ENCODE measurements around the gene MRPS6. TPM values are rescaled to one million over a fixed set of nuclear protein-coding genes. Genes with fewer than 3 reads are reported as not detected.

The MRPS6 gene
- total and polyA plus RNA-seq, 10 of the 15 experiments (the other 5 are each of a cell fraction or from before 2014, with no cell fraction given): 32.5 to 232 (median 90.3) TPM

- TF ChIP-seq USF2 (IDR thresholded peaks at IDR 0.05; ENCODE audit: borderline replicate concordance, low read depth, low read length) (no peak), NFYB (IDR thresholded peaks at IDR 0.05; ENCODE audit: insufficient read depth, low read depth, low read length) (no peak), BCLAF1 (IDR thresholded peaks at IDR 0.05) (no peak)
Measured at GRCh38 chr21:34177919-34178567, 104.7 kb downstream of the MRPS6 start (continued).

DNA sequence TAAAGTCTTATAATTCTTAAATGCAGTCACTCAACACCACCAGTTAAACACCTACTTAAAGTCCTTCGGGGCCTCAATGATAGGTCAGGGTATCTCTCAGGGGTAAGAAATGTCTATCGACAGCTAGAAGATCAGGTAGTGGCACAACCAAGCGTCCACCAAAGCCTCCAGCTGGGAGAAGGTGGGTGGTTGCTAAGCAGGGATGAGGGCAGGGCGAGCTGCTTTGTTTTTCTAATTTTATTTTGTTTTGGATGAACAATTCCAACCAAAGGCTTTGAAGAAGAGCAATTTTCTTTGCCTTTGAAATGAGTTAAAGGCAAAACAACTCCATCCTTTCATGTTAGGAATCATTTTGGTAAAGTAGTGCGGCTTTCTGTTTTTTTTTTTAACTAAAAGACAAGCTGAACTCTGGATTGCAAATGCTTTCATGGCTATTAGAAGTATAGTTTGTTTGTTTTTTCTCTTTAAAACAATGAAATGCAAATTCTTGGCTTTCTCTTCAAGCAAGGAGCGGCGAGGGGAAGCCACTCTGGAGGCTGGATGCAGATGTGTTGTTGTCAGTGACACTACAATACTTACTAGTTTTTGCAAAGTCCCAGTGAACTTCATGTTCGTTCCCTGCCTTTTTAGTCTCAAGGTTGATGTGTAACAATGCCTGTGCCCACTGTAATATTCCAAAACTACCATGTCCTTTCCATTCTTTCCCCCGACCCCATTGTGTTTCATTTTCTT lies 106.0 kb downstream of the MRPS6 start:
- no peaks in the 10 kb centered on the region for H3K79me2 ChIP-seq (ENCODE audit: control insufficient read depth, insufficient read depth, low read length)
- ChIA-PET CTCF (interaction anchor here (0.7 kb wide), 1 partner anchor 781 kb away, joined by 3 read pairs; no protein-coding TSS in a partner anchor), RAD21 (ENCODE audit: unreplicated experiment) (no interaction called here), SMC1A (ENCODE audit: uncharacterized antibody, unreplicated experiment) (interaction anchor here (1.6 kb wide), 1 partner anchor 101 kb away, joined by 3 read pairs; no protein-coding TSS in a partner anchor), POLR2A (interaction anchor here (0.5 kb wide), 1 partner anchor 124 kb away, joined by 7 read pairs; no protein-coding TSS in a partner anchor)
- H3K4me3 ChIP-seq: no peak overlapping the region
- in situ Hi-C loops (cut with MboI): no loop called here
- DNase-seq (ENCODE audit: low read depth, low spot score) (no peak), ATAC-seq (no peak), FAIRE-seq (no peak)
- no peak overlapping the region for H3K27ac ChIP-seq (ENCODE audit: control insufficient read depth, insufficient read depth)
- H3K9me3 ChIP-seq (replicated peaks; ENCODE audit: control insufficient read depth, insufficient read depth, low read length): no peaks in the 10 kb centered on the region
- no peaks in the 10 kb centered on the region for H3K27me3 ChIP-seq (replicated peaks in 1 of 2; ENCODE audit: control insufficient read depth in 2 of 2, insufficient read depth in 2 of 2, low read length in 1 of 2)
- BruUV-seq (replicated peaks): no TSS peak
- no peaks in the 10 kb centered on the region for H3K4me1 ChIP-seq (ENCODE audit: control insufficient read depth, insufficient read depth, low read length)
- intact Hi-C loops (cut with micrococcal nuclease; ENCODE audit: unreplicated experiment): no loop called here
- no peaks in the 10 kb centered on the region for H3K36me3 ChIP-seq (ENCODE audit: control insufficient read depth in 2 of 2, insufficient read depth in 2 of 2, low read length in 1 of 2)
- WGBS (ENCODE audit: insufficient coverage, insufficient replicate concordance, low lambda C conversion rate, missing lambda C conversion rate): 56% methylated on average over 9 of the region's 9 CpGs
- H2AFZ ChIP-seq (ENCODE audit: control insufficient read depth, low read depth, low read length): no peak overlapping the region
- H4K20me1 ChIP-seq (ENCODE audit: control insufficient read depth, insufficient read depth): no peaks in the 10 kb centered on the region
- H3K9ac ChIP-seq (ENCODE audit: control insufficient read depth, insufficient read depth, low read length): no peak overlapping the region
- H3K4me2 ChIP-seq (ENCODE audit: control insufficient read depth, insufficient read depth): no peak overlapping the region
- TF ChIP-seq USF2 (IDR thresholded peaks at IDR 0.05; ENCODE audit: borderline replicate concordance, low read depth, low read length): no peak
- TF ChIP-seq FOS (IDR thresholded peaks at IDR 0.05; ENCODE audit: borderline replicate concordance, extremely low read depth, insufficient read length): no peak
- no peak for TF ChIP-seq KDM1A (IDR thresholded peaks at IDR 0.05; ENCODE audit: borderline replicate concordance)
- no peak for TF ChIP-seq POLR2A (IDR thresholded peaks at IDR 0.05; ENCODE audit: low read depth, low read length)
- TF ChIP-seq, protein P1, sequence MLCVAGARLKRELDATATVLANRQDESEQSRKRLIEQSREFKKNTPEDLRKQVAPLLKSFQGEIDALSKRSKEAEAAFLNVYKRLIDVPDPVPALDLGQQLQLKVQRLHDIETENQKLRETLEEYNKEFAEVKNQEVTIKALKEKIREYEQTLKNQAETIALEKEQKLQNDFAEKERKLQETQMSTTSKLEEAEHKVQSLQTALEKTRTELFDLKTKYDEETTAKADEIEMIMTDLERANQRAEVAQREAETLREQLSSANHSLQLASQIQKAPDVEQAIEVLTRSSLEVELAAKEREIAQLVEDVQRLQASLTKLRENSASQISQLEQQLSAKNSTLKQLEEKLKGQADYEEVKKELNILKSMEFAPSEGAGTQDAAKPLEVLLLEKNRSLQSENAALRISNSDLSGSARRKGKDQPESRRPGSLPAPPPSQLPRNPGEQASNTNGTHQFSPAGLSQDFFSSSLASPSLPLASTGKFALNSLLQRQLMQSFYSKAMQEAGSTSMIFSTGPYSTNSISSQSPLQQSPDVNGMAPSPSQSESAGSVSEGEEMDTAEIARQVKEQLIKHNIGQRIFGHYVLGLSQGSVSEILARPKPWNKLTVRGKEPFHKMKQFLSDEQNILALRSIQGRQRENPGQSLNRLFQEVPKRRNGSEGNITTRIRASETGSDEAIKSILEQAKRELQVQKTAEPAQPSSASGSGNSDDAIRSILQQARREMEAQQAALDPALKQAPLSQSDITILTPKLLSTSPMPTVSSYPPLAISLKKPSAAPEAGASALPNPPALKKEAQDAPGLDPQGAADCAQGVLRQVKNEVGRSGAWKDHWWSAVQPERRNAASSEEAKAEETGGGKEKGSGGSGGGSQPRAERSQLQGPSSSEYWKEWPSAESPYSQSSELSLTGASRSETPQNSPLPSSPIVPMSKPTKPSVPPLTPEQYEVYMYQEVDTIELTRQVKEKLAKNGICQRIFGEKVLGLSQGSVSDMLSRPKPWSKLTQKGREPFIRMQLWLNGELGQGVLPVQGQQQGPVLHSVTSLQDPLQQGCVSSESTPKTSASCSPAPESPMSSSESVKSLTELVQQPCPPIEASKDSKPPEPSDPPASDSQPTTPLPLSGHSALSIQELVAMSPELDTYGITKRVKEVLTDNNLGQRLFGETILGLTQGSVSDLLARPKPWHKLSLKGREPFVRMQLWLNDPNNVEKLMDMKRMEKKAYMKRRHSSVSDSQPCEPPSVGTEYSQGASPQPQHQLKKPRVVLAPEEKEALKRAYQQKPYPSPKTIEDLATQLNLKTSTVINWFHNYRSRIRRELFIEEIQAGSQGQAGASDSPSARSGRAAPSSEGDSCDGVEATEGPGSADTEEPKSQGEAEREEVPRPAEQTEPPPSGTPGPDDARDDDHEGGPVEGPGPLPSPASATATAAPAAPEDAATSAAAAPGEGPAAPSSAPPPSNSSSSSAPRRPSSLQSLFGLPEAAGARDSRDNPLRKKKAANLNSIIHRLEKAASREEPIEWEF (IDR thresholded peaks at IDR 0.05; ENCODE audit: insufficient replicate concordance, low read depth, low read length): no peak
- no peak for TF ChIP-seq NR2C1 (IDR thresholded peaks at IDR 0.05)
- no peak for TF ChIP-seq PAX8 (IDR thresholded peaks at IDR 0.05)

All from GM12878 (cell line).